Measurements from ENCODE around the gene ITPK1. TPM values are rescaled to one million over a fixed set of nuclear protein-coding genes. Genes with fewer than 3 reads are reported as not detected.

ITPK1 gene
- total and polyA plus RNA-seq, 10 of the 15 experiments (the other 5 are each of a cell fraction or from before 2014, with no cell fraction given), result 1.3 to 73.2 (median 27.0) TPM

GRCh38 chr14:93132472-93133065, 16.8 kb upstream of the ITPK1 start:
- no peak overlapping the region for H2AFZ ChIP-seq (ENCODE audit: control insufficient read depth, low read depth, low read length)
- H3K4me2 ChIP-seq (ENCODE audit: control insufficient read depth, insufficient read depth), result no peak overlapping the region
- in situ Hi-C loops (cut with MboI) (no loop called here), intact Hi-C loops (cut with micrococcal nuclease; ENCODE audit: unreplicated experiment) (loop anchor here (1.0 kb wide), 1 partner anchor 19 kb away; no protein-coding TSS in a partner anchor)
- H3K4me1 ChIP-seq (ENCODE audit: control insufficient read depth, insufficient read depth, low read length), result no peaks in the 10 kb centered on the region
- RAD21 ChIA-PET (ENCODE audit: unreplicated experiment), result interaction anchor here (0.8 to 12.3 kb wide), 14 partner anchors 13 to 247 kb away, joined by 3 to 163 read pairs (median 4); partner anchors contain the start of gene ITPK1
- H4K20me1 ChIP-seq (ENCODE audit: control insufficient read depth, insufficient read depth), result no peaks in the 10 kb centered on the region
- H3K9ac ChIP-seq (ENCODE audit: control insufficient read depth, insufficient read depth, low read length), result no peak overlapping the region
- no peaks in the 10 kb centered on the region for H3K36me3 ChIP-seq (ENCODE audit: control insufficient read depth in 2 of 2, insufficient read depth in 2 of 2, low read length in 1 of 2)
- no peaks in the 10 kb centered on the region for H3K27me3 ChIP-seq (replicated peaks in 1 of 2; ENCODE audit: control insufficient read depth in 2 of 2, insufficient read depth in 2 of 2, low read length in 1 of 2)
- no peaks in the 10 kb centered on the region for H3K9me3 ChIP-seq (replicated peaks; ENCODE audit: control insufficient read depth, insufficient read depth, low read length)
- no peaks in the 10 kb centered on the region for H3K79me2 ChIP-seq (ENCODE audit: control insufficient read depth, insufficient read depth, low read length)
- POLR2A ChIA-PET, result interaction anchor here (1.3 to 2.1 kb wide), 4 partner anchors 11 to 19 kb away, joined by 4 to 9 read pairs (median 7); no protein-coding TSS in a partner anchor
- CTCF ChIA-PET, result interaction anchor here (0.6 to 12.8 kb wide), 42 partner anchors 9 to 522 kb away, joined by 3 to 287 read pairs (median 4); partner anchors contain the start of genes GON7, ITPK1, LYSET and MOAP1
- DNase-seq (ENCODE audit: low read depth, low spot score), result no peak
- no peak overlapping the region for H3K27ac ChIP-seq (ENCODE audit: control insufficient read depth, insufficient read depth)
- no peak overlapping the region for H3K4me3 ChIP-seq
- 43% methylated on average over 8 of the region's 8 CpGs for WGBS (ENCODE audit: insufficient coverage, insufficient replicate concordance, low lambda C conversion rate, missing lambda C conversion rate)
- BruUV-seq (replicated peaks), result no TSS peak
- SMC1A ChIA-PET (ENCODE audit: uncharacterized antibody, unreplicated experiment), result interaction anchor here (0.9 to 4.2 kb wide), 17 partner anchors 9 to 180 kb away, joined by 3 to 103 read pairs (median 5); partner anchors contain the start of gene ITPK1
- ATAC-seq, result peak; percentile 94
- peak; percentile 90 for FAIRE-seq
- TF ChIP-seq PML (IDR thresholded peaks at IDR 0.05; ENCODE audit: low read length) (no peak), ZBTB40 (IDR thresholded peaks at IDR 0.05; ENCODE audit: borderline replicate concordance) (no peak), ATF2 (IDR thresholded peaks at IDR 0.05; ENCODE audit: low read length) (no peak), NFIC (IDR thresholded peaks at IDR 0.05; ENCODE audit: low read depth, low read length) (no peak), ZZZ3 (IDR thresholded peaks at IDR 0.05; ENCODE audit: control insufficient read depth, insufficient read length, low read depth) (no peak), RAD21 (IDR thresholded peaks at IDR 0.05; ENCODE audit: insufficient read depth, low read depth, low read length) (peak; percentile 58), HDGF (IDR thresholded peaks at IDR 0.05) (no peak), SMC3 (IDR thresholded peaks at IDR 0.05; ENCODE audit: borderline replicate concordance, low read length) (peak; percentile 63; the same call in 1 of the 2 replicates), BRCA1 (IDR thresholded peaks at IDR 0.05; ENCODE audit: low read depth, low read length) (no peak), PBX3 (IDR thresholded peaks at IDR 0.05; ENCODE audit: insufficient replicate concordance, low read depth, low read length) (no peak), NFYB (IDR thresholded peaks at IDR 0.05; ENCODE audit: insufficient read depth, low read depth, low read length) (no peak), SP1 (IDR thresholded peaks at IDR 0.05; ENCODE audit: low read depth, low read length) (no peak)
- TF ChIP-seq, protein P1, sequence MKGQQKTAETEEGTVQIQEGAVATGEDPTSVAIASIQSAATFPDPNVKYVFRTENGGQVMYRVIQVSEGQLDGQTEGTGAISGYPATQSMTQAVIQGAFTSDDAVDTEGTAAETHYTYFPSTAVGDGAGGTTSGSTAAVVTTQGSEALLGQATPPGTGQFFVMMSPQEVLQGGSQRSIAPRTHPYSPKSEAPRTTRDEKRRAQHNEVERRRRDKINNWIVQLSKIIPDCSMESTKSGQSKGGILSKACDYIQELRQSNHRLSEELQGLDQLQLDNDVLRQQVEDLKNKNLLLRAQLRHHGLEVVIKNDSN (IDR thresholded peaks at IDR 0.05; ENCODE audit: borderline replicate concordance, extremely low read length, insufficient read depth, low read depth, low read length), result no peak
- TF ChIP-seq, protein P2, sequence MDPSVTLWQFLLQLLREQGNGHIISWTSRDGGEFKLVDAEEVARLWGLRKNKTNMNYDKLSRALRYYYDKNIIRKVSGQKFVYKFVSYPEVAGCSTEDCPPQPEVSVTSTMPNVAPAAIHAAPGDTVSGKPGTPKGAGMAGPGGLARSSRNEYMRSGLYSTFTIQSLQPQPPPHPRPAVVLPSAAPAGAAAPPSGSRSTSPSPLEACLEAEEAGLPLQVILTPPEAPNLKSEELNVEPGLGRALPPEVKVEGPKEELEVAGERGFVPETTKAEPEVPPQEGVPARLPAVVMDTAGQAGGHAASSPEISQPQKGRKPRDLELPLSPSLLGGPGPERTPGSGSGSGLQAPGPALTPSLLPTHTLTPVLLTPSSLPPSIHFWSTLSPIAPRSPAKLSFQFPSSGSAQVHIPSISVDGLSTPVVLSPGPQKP (IDR thresholded peaks at IDR 0.05; ENCODE audit: low read depth, low read length), result no peak

Measured in GM12878 (cell line).